ENCODE data around the gene ITFG2. TPM values are rescaled to one million over a fixed set of nuclear protein-coding genes. Genes with fewer than 3 reads are reported as not detected.

The ITFG2 gene
- total RNA-seq, 1 experiment from 2014 or later = 23.9 TPM

- ATAC-seq (no peak), DNase-seq (ENCODE audit: low spot score) (no peak)
- Mint-ChIP-seq H3K27me3 (ENCODE audit: low read depth) (0 out of 2 replicates have a peak, but pooled peaks cover 2% of the 10 kb centered on the region), H3K9me3 (no peaks in the 10 kb centered on the region), H3K4me1 (peaks cover 22% of the 10 kb centered on the region), H3K27ac (no peak overlapping the region), H3K4me3 (no peak overlapping the region), H3K36me3 (0 out of 2 replicates have a peak, but pooled peaks cover under 1% of the 10 kb centered on the region)
- CTCF ChIA-PET = interaction anchor here (0.6 to 3.2 kb wide), 5 partner anchors 15 to 100 kb away, joined by 3 to 11 read pairs (median 3); no protein-coding TSS in a partner anchor
- POLR2A ChIA-PET = interaction anchor here (0.7 kb wide), 1 partner anchor 20 kb away, joined by 3 read pairs; no protein-coding TSS in a partner anchor
- no peak for TF ChIP-seq SOX15 (CRISPR knock-in tag; IDR thresholded peaks at IDR 0.05)
- no peak for TF ChIP-seq NFYB (CRISPR knock-in tag; conservative IDR thresholded peaks at IDR 0.05; ENCODE audit: low read depth)
- TF ChIP-seq FOXK1 (CRISPR knock-in tag; IDR thresholded peaks at IDR 0.05) = no peak
- no peak for TF ChIP-seq ZNF425 (CRISPR knock-in tag; conservative IDR thresholded peaks at IDR 0.05)
- TF ChIP-seq, protein P1, sequence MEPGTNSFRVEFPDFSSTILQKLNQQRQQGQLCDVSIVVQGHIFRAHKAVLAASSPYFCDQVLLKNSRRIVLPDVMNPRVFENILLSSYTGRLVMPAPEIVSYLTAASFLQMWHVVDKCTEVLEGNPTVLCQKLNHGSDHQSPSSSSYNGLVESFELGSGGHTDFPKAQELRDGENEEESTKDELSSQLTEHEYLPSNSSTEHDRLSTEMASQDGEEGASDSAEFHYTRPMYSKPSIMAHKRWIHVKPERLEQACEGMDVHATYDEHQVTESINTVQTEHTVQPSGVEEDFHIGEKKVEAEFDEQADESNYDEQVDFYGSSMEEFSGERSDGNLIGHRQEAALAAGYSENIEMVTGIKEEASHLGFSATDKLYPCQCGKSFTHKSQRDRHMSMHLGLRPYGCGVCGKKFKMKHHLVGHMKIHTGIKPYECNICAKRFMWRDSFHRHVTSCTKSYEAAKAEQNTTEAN (CRISPR knock-in tag; IDR thresholded peaks at IDR 0.05) = no peak
- TF ChIP-seq NFE2L1 (CRISPR knock-in tag; IDR thresholded peaks at IDR 0.05) = no peak
- no peak for TF ChIP-seq JAZF1 (CRISPR knock-in tag; IDR thresholded peaks at IDR 0.05)
- no peak for TF ChIP-seq ZNF416 (CRISPR knock-in tag; IDR thresholded peaks at IDR 0.05)
- no peak for TF ChIP-seq TEAD1 (CRISPR knock-in tag; IDR thresholded peaks at IDR 0.05)
- TF ChIP-seq NFATC4 (CRISPR knock-in tag; IDR thresholded peaks at IDR 0.05) = no peak
- TF ChIP-seq KAT7 (CRISPR knock-in tag; IDR thresholded peaks at IDR 0.05; ENCODE audit: borderline replicate concordance) = no peak
Observed at GRCh38 chr12:2791089-2791488, 21.4 kb upstream of the ITFG2 start.

- Mint-ChIP-seq H3K4me1 (peaks cover 36% of the 10 kb centered on the region), H3K36me3 (peaks cover 19% of the 10 kb centered on the region), H3K9me3 (no peaks in the 10 kb centered on the region), H3K27ac (peak overlapping the region; percentile 1; the same call in 1 of the 2 replicates), H3K4me3 (peak overlapping the region; percentile 72), H3K27me3 (ENCODE audit: low read depth) (0 out of 2 replicates have a peak, but pooled peaks cover 2% of the 10 kb centered on the region)
- DNase-seq (ENCODE audit: low spot score) (no peak), ATAC-seq (no peak)
- CTCF ChIA-PET = interaction anchor here (1.1 to 3.2 kb wide), 4 partner anchors 9 to 151 kb away, joined by 3 to 15 read pairs (median 9); no protein-coding TSS in a partner anchor
- POLR2A ChIA-PET = no interaction called here
- TF ChIP-seq ATF6 (CRISPR knock-in tag; IDR thresholded peaks at IDR 0.05) = no peak
- no peak for TF ChIP-seq ETV6 (CRISPR knock-in tag; IDR thresholded peaks at IDR 0.05)
- TF ChIP-seq GTF2I (CRISPR knock-in tag; conservative IDR thresholded peaks at IDR 0.05) = no peak
- TF ChIP-seq ZNF532 (CRISPR knock-in tag; IDR thresholded peaks at IDR 0.05; ENCODE audit: borderline replicate concordance) = no peak
- TF ChIP-seq JUN (CRISPR knock-in tag; IDR thresholded peaks at IDR 0.05) = no peak
- TF ChIP-seq ZNF671 (CRISPR knock-in tag; IDR thresholded peaks at IDR 0.05) = no peak
- no peak for TF ChIP-seq RELA (CRISPR knock-in tag; IDR thresholded peaks at IDR 0.05; ENCODE audit: borderline replicate concordance)
Observed at GRCh38 chr12:2792671-2793500, 19.6 kb upstream of the ITFG2 start.

All from WTC11 (cell line).